SIG-M5 treated with dmso at 0.1 percent for 504 hours (cell line): ENCODE measurements around the gene ATP11B.

Source experiments
- DNase-seq: peaks from one replicate; lab custom pipeline; 2025; ENCODE audit not compliant: unreplicated experiment; lab: John Stamatoyannopoulos, UW

The ATP11B gene

GRCh38 chr3:182947888-182948287 lies 154.6 kb downstream of the ATP11B start:
- DNase-seq = peak; percentile 31

GRCh38 chr3:182948305-182948704 lies 155.0 kb downstream of the ATP11B start:
- no peak for DNase-seq

- DNase-seq = no peak
Measured at GRCh38 chr3:182949688-182950087, 156.4 kb downstream of the ATP11B start.

GRCh38 chr3:182954553-182955235 lies 161.4 kb downstream of the ATP11B start:
- DNase-seq = peak; percentile 20

- DNase-seq = no peak
Measured at GRCh38 chr3:182957226-182957625, 163.9 kb downstream of the ATP11B start.

- no peak for DNase-seq
Measured at GRCh38 chr3:182957676-182958266, 164.5 kb downstream of the ATP11B start.

GRCh38 chr3:182959474-182960350 lies 166.4 kb downstream of the ATP11B start:
- no peak for DNase-seq

GRCh38 chr3:182962166-182962565 lies 168.9 kb downstream of the ATP11B start:
- DNase-seq = no peak

GRCh38 chr3:182964179-182964578 lies 170.9 kb downstream of the ATP11B start:
- DNase-seq = no peak

GRCh38 chr3:182965861-182966366 lies 172.6 kb downstream of the ATP11B start:
- DNase-seq = no peak

- no peak for DNase-seq
Measured at GRCh38 chr3:182967218-182968204, 174.2 kb downstream of the ATP11B start.

GRCh38 chr3:182969277-182969676 lies 176.0 kb downstream of the ATP11B start:
- no peak for DNase-seq

GRCh38 chr3:182969853-182970252 lies 176.5 kb downstream of the ATP11B start:
- no peak for DNase-seq

GRCh38 chr3:182970811-182971418 lies 177.6 kb downstream of the ATP11B start:
- no peak for DNase-seq
